Activated T-helper 1 cell treated with anti-CD3 and anti-CD28 coated beads, Interleukin-12 subunit alpha, Interleukin-12 subunit beta, Interleukin-2, Interleukin-4 antibody, amounts not matched to agents 30 ng/mL and 10 ng/mL and 1 ng/mL, durations not matched to agents 14 hours and 24 hours and 36 hours (primary cell): ENCODE measurements around the gene MSRB1. TPM values are rescaled to one million over a fixed set of nuclear protein-coding genes. Genes with fewer than 3 reads are reported as not detected.

Experiments
- DNase-seq: peaks from one replicate; pipeline ENCODE4 v3.0.0; 2021; ENCODE audit warnings: low spot score
- H3K27ac Mint-ChIP-seq: one replicate; pipeline ENCODE4 v1.8.0; 2021; ENCODE audit warnings: mild to moderate bottlenecking, mixed read lengths
- H3K27me3 Mint-ChIP-seq: one replicate; pipeline ENCODE4 v1.8.0; 2022; ENCODE audit warnings: mild to moderate bottlenecking, moderate library complexity, mixed read lengths; ENCODE audit not compliant: insufficient read depth
- H3K36me3 Mint-ChIP-seq: one replicate; pipeline ENCODE4 v1.8.0; 2021; ENCODE audit warnings: low read depth, mixed read lengths
- H3K4me1 Mint-ChIP-seq: one replicate; pipeline ENCODE4 v1.8.0; 2021; ENCODE audit warnings: low read depth, mixed read lengths
- H3K4me3 Mint-ChIP-seq: one replicate; pipeline ENCODE4 v1.8.0; 2021; ENCODE audit warnings: mild to moderate bottlenecking, moderate library complexity, mixed read lengths
- H3K9me3 Mint-ChIP-seq: one replicate; pipeline ENCODE4 v1.8.0; 2021; ENCODE audit warnings: mixed read lengths
- intact Hi-C: fragments of 100-400 bp; cut with micrococcal nuclease; formaldehyde crosslinking; loops from one replicate; pipeline ENCODE4 v1.15.1; 2024
- total RNA-seq: library from RNA; stranded (reverse); gene quantifications from 2 replicates; pipeline ENCODE4 v1.2.3, GENCODE V29; 2022

MSRB1 gene
- total RNA-seq, 1 donor from 2014 or later, result 22.1 TPM

- intact Hi-C loops, result no loop called here
- DNase-seq, result no peak
- Mint-ChIP-seq H3K4me1 (no peaks in the 10 kb centered on the region), H3K4me3 (no peak overlapping the region), H3K9me3 (no peaks in the 10 kb centered on the region), H3K36me3 (no peaks in the 10 kb centered on the region), H3K27ac (no peak overlapping the region), H3K27me3 (peaks cover 8% of the 10 kb centered on the region)
Observed at GRCh38 chr16:1895949-1896675, 46.9 kb downstream of the MSRB1 start.

DNA sequence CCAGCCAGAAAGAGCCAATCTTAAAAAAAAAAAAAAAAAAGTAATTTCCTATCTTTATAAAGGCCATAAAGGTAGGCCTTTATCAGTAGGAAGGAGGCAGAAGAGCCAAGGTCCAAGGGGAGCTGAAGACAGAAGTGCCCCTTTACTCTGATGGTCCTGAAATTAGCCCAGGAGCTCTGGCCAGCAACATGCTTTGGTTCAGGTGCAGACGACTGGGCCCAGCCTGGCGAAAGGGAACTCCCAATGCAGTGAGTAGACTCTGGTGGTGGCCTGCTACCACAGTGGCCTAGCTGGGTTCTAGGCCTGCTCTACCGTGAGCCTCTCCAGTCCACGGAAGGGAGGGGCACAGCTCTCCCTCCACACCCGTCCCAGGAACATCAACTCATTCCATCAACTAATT, 47.9 kb downstream of the MSRB1 start:
- Mint-ChIP-seq H3K4me3 (no peak overlapping the region), H3K9me3 (no peaks in the 10 kb centered on the region), H3K36me3 (no peaks in the 10 kb centered on the region), H3K4me1 (no peaks in the 10 kb centered on the region), H3K27ac (no peak overlapping the region), H3K27me3 (peaks cover 8% of the 10 kb centered on the region)
- intact Hi-C loops, result no loop called here
- no peak for DNase-seq

GRCh38 chr16:1890708-1891050, 52.3 kb downstream of the MSRB1 start:
- H3K27me3 Mint-ChIP-seq, result no peaks in the 10 kb centered on the region
- H3K4me3 Mint-ChIP-seq, result no peak overlapping the region
- no peaks in the 10 kb centered on the region for H3K36me3 Mint-ChIP-seq
- DNase-seq, result no peak
- no peaks in the 10 kb centered on the region for H3K9me3 Mint-ChIP-seq
- no peak overlapping the region for H3K27ac Mint-ChIP-seq
- intact Hi-C loops, result no loop called here
- no peaks in the 10 kb centered on the region for H3K4me1 Mint-ChIP-seq

DNA sequence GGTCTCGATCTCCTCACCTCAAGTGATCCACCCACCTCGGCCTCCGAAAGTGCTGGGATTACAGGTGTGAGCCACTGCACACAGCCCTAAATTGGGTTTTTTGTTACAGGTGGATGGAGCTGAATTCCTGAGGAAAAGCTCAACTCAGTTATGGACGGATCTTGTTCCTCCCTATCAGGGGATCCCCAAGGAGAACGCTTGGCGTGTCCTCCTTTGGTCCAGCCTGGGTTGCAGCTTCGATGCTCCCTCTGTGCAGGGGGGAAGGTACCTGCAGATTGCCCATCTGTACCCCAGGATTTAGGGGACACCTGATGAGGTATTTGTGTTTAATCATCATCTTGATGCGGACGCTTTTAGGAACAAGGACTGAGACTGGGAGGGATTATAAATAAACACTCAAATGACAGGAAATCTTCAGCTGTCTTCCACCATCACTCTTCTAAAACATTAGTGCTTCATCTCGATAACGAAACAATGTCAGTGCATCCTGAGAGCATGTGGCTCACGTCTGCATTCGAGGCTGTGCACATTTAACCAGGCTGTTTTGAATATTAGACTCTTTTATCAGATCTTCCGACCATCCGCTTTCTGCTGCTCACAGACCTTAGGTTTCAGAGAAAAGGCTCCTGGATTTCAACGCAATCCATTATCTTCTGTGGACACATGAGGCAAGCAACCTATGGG, 52.8 kb downstream of the MSRB1 start:
- Mint-ChIP-seq H3K27ac (no peak overlapping the region), H3K36me3 (no peaks in the 10 kb centered on the region), H3K4me3 (no peak overlapping the region), H3K4me1 (no peaks in the 10 kb centered on the region), H3K9me3 (no peaks in the 10 kb centered on the region), H3K27me3 (no peaks in the 10 kb centered on the region)
- DNase-seq, result no peak
- intact Hi-C loops, result no loop called here

Other genes with a start within 250 kb of the MSRB1 start
- 84.4 and 84.6 TPM in 2 replicates for gene MAPK8IP3, start 237.0 kb downstream of the MSRB1 start, total RNA-seq
- 49.5 and 49.9 TPM in 2 replicates for gene NME3, start 171.7 kb downstream of the MSRB1 start, total RNA-seq
- 31.0 and 32.7 TPM in 2 replicates for gene EME2, start 170.4 kb downstream of the MSRB1 start, total RNA-seq
- 209 and 215 TPM in 2 replicates for gene MRPS34, start 170.1 kb downstream of the MSRB1 start, total RNA-seq
- 30.3 and 30.8 TPM in 2 replicates for gene SPSB3, start 160.6 kb downstream of the MSRB1 start, total RNA-seq
- 81.6 and 82.8 TPM in 2 replicates for gene NUBP2, start 160.2 kb downstream of the MSRB1 start, total RNA-seq
- gene IGFALS, start 149.5 kb downstream of the MSRB1 start, total RNA-seq, result not detected in 2 replicates
- 57.8 and 58.7 TPM in 2 replicates for gene HAGH, start 116.4 kb downstream of the MSRB1 start, total RNA-seq
- 19.4 and 20.2 TPM in 2 replicates for gene FAHD1, start 116.0 kb downstream of the MSRB1 start, total RNA-seq
- gene MEIOB, start 71.0 kb downstream of the MSRB1 start, total RNA-seq, result not detected in 2 replicates
- gene HS3ST6, start 24.8 kb downstream of the MSRB1 start, total RNA-seq, result not detected in 2 replicates
- 1.1 and 1.9 TPM in 2 replicates for gene RPL3L, start 11.5 kb upstream of the MSRB1 start, total RNA-seq
- 134 and 138 TPM in 2 replicates for gene NDUFB10, start 16.3 kb upstream of the MSRB1 start, total RNA-seq
- gene RPS2, start 21.6 kb upstream of the MSRB1 start, total RNA-seq, result 3,144 and 3,145 TPM in 2 replicates
- gene RNF151, start 23.7 kb upstream of the MSRB1 start, total RNA-seq, result 0.70 and 0.93 TPM in 2 replicates
- gene TBL3, start 28.9 kb upstream of the MSRB1 start, total RNA-seq, result 84.9 and 87.3 TPM in 2 replicates
- gene NOXO1, start 38.3 kb upstream of the MSRB1 start, total RNA-seq, result 0.24 TPM in 1 of 2 replicates, not detected in the other
- 46.2 and 54.0 TPM in 2 replicates for gene GFER, start 41.0 kb upstream of the MSRB1 start, total RNA-seq
- 21.2 and 26.3 TPM in 2 replicates for gene SYNGR3, start 46.8 kb upstream of the MSRB1 start, total RNA-seq
- 100 and 105 TPM in 2 replicates for gene ZNF598, start 66.6 kb upstream of the MSRB1 start, total RNA-seq
- 3.6 and 3.9 TPM in 2 replicates for gene NPW, start 76.6 kb upstream of the MSRB1 start, total RNA-seq
- 2.2 and 2.5 TPM in 2 replicates for gene NHERF2, start 83.7 kb upstream of the MSRB1 start, total RNA-seq
- 50.0 and 52.7 TPM in 2 replicates for gene NTHL1, start 104.6 kb upstream of the MSRB1 start, total RNA-seq
- 96.4 and 111 TPM in 2 replicates for gene TSC2, start 104.8 kb upstream of the MSRB1 start, total RNA-seq
- 92.5 and 104 TPM in 2 replicates for gene PKD1, start 192.7 kb upstream of the MSRB1 start, total RNA-seq
- gene RAB26, start 205.4 kb upstream of the MSRB1 start, total RNA-seq, result 0.24 and 0.70 TPM in 2 replicates
- 70.4 and 73.1 TPM in 2 replicates for gene TRAF7, start 212.6 kb upstream of the MSRB1 start, total RNA-seq